GM21737 (cell line): ENCODE results near the gene CLEC16A.

Experiments
- ATAC-seq: cut with Tn5 transposase; IDR thresholded peaks from one replicate; pipeline ENCODE4 v1.9.1; 2021; ENCODE audit warnings: mild to moderate bottlenecking, moderate library complexity; ENCODE audit not compliant: unreplicated experiment

Gene CLEC16A

DNA sequence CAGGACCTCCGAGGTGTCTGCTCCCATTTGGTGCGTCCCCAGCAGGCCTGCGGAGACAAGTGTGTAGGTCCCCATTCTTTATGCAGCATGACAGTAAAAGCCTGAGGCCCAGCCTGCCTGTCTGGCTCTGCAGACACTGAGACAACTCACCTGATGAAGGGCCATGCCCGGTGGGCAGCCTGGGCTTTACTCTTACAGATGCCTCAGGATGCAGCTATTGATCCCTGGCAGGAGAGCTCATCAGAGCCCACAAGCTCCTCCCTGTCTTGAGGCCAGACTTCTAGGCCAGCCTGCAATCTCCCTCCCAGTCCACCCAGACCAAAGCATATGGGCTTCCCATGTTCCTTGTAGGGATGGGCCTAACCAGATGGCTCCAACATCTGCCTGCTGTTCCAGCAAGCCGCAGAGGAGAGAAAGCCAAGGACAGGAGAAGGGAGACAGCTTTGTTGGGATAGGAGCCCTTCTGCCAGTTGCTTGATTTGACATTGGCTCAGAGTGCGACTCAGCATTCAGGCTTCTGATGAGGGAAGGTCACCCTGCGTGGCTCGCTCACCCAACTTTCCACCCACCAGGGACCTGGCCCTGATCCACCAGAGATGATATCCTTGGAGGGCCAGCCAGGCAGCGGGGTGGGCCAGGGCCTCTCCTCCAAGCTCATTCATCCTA, 224.2 kb downstream of the CLEC16A start:
- ATAC-seq, result no peak

DNA sequence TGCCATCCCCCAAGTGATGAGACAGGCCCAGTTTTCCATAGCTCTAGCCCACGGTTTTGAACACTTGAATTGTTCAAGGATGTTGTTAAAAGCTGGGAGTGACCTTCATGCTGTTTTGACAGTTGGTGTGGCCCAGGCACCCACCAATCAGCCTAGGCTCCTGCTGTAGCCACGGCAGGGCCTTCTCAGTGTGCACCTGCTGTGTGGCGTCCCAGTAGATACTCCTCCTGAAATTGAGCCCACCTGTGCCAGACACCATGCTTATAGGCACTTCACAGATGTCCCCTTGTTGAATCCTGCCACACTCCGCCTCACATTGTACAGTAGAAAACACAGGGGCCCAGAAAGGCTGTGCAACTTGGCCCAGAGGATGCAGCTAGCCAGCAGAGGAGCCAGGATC, 225.3 kb downstream of the CLEC16A start:
- ATAC-seq, result no peak

DNA sequence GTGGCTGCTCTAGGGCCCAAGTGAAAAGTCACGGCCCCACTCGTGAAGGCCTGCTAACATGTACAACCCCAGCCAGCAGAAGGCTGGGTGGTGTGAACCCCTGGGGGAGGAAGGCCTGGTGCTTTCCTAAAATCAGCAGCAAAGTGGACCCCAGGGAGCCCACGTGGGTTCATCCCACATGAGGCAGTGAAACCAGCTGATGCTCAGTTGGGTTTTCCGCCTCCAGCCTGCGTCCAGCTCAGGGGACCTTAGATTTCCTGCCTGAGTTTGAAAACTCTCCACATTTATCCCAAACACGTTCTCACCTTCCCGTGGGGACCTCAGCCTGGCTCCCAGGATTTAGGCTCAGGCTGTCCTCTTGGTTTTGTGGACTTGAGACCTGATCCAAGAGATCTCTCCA, 225.8 kb downstream of the CLEC16A start:
- ATAC-seq, result no peak

DNA sequence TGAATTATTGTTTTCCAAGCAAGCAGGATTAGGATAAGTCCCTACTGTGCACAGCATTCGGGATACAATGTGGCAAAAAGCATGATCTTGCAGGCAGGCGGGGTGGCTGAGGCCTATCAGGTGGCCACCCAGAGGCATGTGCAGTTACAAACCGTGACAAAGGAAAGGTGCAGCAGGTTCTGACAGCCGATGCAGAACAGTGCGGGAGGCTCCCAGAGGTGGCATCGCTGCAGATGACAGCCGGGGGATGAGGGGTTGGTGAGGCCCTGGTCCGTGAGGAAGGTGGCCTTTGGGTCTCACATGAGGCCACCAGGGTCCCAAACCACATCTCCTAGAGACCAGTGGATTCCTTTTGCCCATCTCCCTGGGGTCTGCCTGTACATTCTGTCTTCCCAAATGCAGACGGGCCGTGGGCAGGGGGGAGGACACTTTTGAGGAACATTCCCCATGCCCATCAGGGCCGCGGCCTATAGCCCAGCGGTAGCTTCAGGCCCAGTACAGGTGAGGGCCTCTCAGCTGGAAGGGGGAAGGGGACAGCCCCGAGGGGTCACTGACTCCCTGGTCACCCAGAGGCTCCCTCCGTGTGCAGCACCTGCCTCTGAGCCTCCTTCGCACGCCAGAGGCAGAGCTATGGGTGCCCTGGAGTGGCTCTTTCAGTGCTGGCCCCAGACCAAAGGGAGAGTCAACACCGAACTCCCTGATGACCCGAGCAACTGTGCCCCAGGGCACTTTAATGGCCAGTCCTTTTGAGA, 226.5 kb downstream of the CLEC16A start:
- no peak for ATAC-seq

DNA sequence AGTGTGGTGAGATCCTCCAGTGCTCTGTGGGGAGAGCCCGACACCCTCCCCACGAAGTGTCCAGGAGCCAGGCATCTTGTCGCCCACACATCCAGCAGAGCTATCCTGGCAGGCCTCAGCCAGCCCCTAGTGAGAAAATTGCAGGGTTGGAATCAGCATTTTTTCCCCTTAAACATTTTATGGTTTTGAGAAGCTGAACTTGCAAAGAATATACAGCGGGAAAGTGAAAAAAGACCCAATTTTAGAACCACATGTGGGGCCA, 227.0 kb downstream of the CLEC16A start:
- ATAC-seq, result no peak

DNA sequence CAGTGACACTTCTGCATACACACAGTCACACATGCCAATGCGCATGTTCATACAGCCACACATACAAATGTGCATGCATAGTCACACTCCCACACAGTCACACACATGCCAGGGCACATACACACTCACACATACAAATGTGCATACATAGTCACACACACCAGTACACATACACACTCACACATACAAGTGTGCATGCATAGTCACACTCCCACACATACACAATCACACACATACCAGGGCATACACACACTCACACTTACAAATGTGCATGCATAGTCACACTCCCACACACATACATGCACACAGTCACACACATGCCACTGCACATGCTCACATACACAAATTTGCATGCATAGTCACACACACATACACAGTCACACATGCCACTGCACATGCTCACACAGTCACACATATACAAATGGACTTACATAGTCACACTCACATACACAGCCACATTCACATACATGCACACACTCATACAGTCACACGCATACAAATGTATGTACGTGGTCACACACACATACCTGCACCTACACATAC, 227.5 kb downstream of the CLEC16A start:
- no peak for ATAC-seq

DNA sequence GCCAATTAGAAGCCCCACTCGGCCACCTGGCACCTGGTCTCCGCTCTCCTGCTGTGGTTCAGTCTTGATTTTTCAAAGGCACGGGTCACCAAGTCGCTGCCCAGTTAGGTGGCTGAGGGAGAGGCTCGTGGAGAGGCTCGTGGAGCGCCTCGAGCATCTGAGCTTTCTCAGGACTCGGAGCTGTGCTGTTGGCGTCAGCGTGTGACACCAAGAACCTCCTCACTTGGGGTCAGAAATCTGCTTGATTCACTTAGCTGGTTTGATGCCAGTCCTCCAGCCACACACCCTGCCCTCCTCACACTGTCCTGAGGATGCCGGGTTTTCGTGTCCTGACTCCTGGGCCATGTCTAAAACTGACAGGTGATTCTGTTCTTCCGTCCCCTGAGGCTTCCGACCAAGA, 229.1 kb downstream of the CLEC16A start:
- no peak for ATAC-seq

DNA sequence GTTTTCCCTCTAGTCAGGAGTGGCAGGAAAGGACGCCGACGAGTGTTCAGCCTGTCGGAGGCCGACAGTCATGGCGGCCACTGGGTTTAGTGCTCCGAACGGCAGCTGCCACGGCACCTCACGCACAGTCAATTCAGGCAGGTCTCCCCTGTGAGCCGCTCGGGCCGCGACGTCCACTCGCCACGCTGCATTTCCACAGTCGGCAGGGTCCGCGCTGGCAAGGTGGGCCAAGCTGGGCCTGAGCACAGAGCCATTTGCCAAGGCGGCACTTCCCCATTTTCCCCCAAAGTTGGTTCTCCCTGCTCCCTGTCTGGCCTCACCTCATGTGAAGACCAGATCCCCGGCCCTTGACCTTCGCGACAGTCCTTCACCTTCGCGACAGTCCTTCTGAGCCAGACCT, 229.8 kb downstream of the CLEC16A start:
- no peak for ATAC-seq

DNA sequence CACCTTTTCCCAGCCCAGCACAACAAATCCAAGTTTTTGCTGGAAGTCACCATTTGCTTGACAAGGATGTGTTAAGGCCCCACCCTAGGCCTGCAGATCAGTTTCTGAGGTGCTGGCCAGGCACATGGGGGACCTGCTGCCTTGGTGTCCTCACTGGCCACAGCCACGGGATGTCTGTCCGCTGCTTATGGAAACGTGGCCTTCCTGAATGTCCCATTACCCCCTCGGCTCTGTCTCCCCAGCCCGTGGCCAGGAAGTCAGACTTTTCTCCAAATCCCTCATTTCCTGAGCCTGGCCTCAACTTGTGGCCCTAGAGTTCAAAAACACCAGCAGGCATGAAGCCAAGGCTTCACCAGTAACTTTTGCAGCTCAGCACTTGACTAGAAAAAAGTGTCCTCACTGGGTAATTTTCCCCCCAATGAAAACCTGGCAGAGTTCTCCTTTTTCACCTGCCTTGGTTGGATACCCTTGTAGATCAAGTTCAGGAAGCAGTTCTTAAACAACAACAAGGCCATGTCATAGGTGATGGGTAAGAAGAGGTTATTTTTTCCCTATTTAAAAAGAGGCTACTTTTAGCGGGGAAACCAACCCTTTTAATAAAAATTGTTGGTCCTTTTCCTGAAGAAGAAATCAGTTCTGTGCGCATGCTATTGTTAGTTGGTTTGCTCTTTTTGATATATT, 230.9 kb downstream of the CLEC16A start:
- no peak for ATAC-seq

DNA sequence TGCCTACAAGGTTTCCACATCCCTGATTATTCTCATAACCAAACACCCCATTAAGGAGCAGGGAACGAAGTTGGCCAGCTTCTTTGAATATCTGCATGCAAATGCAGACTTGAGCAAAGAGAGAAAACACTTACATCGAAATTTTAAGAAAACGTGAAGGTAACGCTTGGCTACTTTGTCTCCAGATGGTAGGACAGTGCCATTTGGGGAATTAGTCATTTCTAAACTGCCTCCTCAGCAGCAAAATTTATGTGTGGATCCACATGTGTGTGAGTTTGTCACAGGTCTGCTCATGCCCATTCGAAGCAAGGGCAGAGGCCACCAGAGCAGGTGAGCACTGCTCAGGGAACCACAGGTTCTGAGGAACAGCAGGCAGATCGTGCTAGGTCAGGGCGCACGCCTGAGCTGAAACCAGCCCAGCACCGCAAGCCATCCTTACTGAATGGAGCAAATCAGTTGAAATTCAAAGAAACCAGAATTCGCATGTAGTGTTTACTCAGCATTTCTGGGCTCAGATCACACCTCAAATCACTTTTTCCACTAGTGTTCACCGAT, 231.5 kb downstream of the CLEC16A start:
- ATAC-seq, result no peak

DNA sequence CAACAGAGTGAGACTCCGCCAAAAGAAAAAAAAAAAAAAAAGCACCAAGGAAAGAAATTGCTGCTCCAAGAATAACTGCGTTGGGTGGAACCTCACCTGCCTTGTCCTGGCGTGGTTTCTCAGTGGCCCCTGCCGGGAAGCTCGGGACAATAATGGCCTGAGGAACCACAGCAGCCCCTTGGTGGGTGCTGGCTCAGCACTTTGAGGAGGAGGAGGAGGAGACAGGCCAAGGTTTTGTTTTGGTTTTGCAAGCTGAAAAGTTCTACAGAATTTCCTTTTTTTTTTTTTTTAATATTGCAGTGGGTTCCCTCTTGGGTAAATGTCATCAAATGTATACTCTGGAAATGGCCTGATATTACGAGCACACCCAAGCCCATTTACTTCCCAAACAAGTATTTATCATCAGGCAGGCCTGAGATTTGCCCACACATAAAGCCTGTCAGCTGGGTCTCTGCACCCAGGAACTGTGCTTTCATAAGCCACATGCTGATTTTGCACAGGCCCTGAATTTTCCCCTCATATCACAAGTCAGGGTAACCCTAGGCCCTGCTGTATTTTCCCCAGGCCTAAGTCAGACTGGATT, 233.3 kb downstream of the CLEC16A start:
- ATAC-seq, result no peak

DNA sequence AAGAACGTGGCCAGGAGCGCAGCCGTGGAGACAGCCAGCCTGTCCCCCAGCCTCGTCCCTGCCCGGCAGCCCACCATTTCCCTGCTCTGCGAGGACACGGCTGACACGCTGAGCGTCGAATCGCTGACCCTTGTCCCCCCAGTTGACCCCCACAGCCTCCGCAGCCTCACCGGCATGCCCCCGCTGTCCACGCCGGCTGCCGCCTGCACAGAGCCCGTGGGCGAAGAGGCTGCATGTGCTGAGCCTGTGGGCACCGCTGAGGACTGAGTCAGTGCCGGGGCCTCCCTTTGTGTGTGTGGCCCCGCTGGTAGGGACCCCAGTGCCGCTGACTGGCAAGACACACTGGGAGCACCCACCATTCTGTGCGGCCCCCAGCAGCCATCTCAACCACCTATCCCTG, 234.1 kb downstream of the CLEC16A start:
- no peak for ATAC-seq

DNA sequence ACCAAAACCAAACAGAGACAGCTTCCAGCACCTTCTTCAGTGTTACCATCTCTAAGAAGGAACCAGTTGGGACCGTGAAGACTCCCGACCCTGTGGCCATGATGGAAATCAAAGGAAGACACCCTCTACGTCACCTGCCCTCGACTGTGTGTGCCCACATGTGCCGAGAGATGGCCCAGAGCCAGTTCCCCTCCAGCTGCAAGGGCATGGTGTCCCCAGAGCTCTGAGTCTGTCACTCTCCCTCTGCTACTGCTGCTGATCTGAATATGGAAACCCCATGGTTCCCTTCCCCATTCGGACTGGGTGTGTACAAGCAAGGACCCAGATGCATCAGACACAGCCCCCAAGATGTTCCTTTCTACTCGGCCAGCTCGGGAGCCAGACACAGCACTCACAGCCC, 235.2 kb downstream of the CLEC16A start:
- ATAC-seq, result no peak

DNA sequence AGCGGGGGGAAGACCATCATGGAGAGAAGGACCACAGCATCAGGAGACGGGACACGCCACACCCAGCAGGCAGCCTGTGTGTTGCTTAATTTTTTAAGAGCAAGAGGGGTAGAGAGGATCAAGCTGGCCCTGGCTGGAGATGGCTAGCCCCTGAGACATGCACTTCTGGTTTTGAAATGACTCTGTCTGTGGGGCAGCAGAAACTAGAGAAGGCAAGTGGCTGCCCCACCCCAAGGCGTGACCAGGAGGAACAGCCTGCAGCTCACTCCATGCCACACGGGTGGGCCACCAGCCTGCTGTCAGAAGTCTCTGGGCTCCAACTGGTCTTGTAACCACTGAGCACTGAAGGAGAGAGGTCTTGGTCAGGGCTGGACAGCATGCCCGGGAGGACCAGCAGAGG, 236.1 kb downstream of the CLEC16A start:
- ATAC-seq, result no peak

DNA sequence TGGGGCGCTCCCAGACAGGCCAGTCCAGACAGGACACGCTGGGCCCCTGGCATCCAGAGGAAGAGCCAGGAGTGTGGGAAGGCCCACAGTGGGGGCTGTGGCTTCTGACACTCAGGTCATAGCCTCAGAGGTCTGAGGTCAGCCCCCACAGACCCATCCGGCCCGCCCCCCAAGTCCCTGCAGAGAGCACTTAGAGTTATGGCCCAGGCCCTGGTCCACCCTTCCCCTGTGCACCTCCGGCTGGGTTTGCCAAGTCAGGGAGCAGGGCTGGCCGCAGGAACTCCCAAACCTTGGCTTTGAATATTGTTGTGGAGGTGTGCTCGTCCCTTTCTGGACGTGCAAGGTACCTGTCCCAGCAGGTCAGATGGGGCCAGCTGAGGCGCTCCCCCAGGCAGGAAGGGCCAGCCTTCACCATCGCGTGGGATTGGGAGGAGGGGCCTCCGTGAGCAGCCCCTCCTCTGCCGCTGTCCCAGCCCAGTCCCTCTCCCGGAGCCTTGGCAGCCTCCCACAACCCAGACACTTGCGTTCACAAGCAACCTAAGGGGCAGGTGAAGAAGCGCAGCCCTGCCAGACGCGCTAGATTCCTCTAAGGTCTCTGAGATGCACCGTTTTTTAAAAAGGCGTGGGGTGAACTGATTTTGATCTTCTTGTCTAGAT, 237.0 kb downstream of the CLEC16A start:
- ATAC-seq, result no peak

DNA sequence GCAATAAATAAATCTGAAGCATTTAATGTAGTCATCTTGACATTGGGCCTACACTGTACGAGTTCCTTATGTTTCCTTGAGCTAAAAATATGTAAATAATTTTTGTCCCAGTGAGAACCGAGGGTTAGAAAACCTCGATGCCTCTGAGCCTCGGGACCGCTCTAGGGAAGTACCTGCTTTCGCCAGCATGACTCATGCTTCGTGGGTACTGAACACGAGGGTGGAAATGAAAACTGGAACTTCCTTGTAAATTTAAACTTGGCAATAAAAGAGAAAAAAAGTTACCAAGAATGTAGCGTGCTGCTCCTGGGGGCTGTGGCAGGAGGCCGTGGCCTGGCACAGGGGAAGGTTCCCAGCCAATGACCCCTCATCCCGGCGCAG, 237.5 kb downstream of the CLEC16A start:
- no peak for ATAC-seq

DNA sequence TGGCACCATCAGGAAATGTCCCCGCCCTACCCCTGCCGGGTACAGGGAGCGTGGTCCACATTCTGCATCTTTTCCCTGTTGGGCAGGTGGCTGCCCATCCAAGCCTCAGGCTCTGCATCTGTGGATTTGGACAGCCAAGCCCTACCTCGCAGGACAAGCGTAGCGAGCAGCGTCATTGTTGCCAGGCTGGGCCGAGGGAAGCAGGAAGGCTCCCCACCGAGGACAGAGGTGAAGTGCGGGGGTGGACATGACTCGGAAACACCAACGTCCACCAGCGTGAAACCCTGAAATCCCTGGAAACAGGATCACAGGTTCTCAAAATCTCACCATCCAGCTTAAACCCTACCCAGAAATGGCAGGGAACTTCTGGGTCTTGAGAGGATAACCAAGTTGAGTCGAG, 238.0 kb downstream of the CLEC16A start:
- no peak for ATAC-seq

DNA sequence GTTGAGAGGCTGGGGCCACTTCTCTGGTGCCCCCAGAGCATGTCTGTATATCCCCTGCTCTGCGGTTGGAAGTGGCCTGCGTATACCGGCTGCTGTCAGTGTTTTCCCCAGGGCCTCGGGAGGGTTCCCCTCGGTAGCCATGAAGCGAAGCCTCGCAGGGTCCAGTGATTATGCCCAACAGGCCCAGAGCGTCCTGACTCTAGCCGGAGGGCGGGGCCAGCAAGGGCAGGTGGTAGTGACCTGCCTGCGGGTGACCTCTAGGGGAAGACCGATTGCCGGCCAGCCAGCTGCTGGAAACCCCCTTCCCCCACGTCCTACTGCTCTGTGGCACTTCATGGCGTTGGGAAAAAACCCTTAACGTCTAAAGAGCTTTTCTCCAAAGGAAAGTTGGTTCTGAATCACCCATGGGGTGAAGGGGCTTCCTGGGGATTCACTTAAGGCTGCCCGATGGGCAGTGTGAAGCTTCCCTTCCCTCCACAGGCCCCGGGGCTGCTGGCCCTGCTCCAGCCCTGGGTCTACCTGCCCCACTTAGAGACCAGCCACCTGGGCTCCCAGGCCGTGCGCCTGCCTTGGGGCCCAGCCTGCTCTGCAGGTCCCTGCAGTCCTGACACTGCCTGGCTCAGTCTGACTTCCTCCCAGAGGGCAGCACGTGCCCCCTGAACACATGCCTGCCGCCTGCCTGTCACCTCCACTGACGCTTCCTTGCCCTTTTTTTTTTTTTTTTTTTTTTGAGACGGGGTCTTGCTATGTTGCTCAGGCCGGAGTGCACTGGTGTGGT, 238.9 kb downstream of the CLEC16A start:
- ATAC-seq, result peak; percentile 52

DNA sequence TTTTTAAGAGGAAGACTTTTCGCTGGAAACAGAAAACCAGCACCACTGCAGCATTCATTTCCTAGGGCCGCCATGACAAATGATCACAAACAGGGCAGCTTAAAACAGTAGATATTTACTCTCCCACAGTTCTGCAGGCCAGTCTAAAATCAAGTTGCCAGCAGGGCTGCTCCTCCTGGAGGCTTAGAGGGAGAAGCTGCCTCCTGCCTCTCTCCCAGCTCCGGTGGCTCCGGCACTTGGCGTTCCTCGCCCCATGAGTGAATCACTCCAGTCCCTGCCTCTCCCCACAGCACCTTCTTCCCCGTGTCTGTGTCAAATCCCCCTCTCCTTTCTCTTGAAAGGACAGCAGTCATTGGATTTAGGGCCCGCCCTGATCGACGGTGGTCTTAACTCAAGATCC, 239.6 kb downstream of the CLEC16A start:
- ATAC-seq, result no peak

DNA sequence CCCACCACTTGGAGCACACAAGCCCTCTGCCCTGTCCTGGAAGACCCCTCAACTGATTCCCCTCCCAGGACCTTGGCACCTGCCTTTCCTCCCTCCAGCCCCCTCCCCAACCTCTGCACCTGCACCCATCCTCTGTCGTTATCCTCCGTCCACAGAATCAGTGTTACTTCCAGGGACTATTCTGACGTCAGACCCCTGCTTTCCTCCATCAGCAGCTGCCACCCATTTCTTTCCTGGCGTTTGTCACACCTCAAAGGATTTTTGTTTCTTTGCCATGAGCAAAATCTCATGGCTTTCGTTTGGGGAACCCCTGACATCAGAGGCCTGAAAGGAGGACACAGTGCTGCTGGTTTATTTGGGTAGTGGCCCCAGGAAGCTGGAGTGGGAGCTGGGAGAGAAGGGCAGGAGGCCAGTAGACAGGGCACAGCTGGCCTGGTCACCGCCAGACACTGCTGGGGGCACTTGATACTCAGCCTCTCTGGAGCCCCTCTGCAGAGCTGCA, 243.2 kb downstream of the CLEC16A start:
- no peak for ATAC-seq
